ENCODE results near the gene IVD. TPM values are rescaled to one million over a fixed set of nuclear protein-coding genes. Genes with fewer than 3 reads are reported as not detected.

The IVD gene
- total and polyA plus RNA-seq, 4 donors = 40.3 to 156 (median 94.4) TPM

GRCh38 chr15:40355976-40356585 lies 49.5 kb upstream of the IVD start:
- DNase-seq (ENCODE audit: low spot score) = no peak
- no peaks in the 10 kb centered on the region for H3K36me3 ChIP-seq (ENCODE audit: control insufficient read depth in 4 of 4, insufficient read depth in 3 of 4, low read depth in 1 of 4, low read length in 3 of 4)
- WGBS = 91% methylated on average over 5 of the region's 5 CpGs

GRCh38 chr15:40357246-40357645 lies 48.3 kb upstream of the IVD start:
- no peak for DNase-seq (ENCODE audit: low spot score)
- Histone ChIP-seq H3K9ac (ENCODE audit: low read depth in 1 of 2, low read length in 2 of 2) (no peak overlapping the region), H3K9me3 (ENCODE audit: control insufficient read depth in 4 of 4, low read length in 3 of 4) (no peaks in the 10 kb centered on the region), H3K27ac (ENCODE audit: low read depth in 1 of 2, low read length in 2 of 2) (no peak overlapping the region), H3K4me1 (ENCODE audit: control insufficient read depth in 4 of 4, insufficient read depth in 4 of 4, low read length in 3 of 4) (peaks cover 9 to 31% (median 24%) of the 10 kb centered on the region in 4 donors), H3K4me3 (ENCODE audit: low read depth in 1 of 3, low read length in 3 of 3) (no peak overlapping the region), H3K27me3 (ENCODE audit: control insufficient read depth in 4 of 4, insufficient read depth in 4 of 4, low read length in 3 of 4) (no peaks in the 10 kb centered on the region), H3K36me3 (ENCODE audit: control insufficient read depth in 4 of 4, insufficient read depth in 3 of 4, low read depth in 1 of 4, low read length in 3 of 4) (no peaks in the 10 kb centered on the region)
- TF ChIP-seq MAX (IDR thresholded peaks at IDR 0.05) (no peak), NR2F2 (IDR thresholded peaks at IDR 0.05) (no peak), JUND (IDR thresholded peaks at IDR 0.05) (no peak), FOXA1 (IDR thresholded peaks at IDR 0.05) (no peak), FOXA2 (IDR thresholded peaks at IDR 0.05) (no peak), REST (IDR thresholded peaks at IDR 0.05) (no peak), HNF4G (IDR thresholded peaks at IDR 0.05) (no peak), SP1 (IDR thresholded peaks at IDR 0.05) (no peak), RXRA (IDR thresholded peaks at IDR 0.05) (no peak), ATF3 (IDR thresholded peaks at IDR 0.05) (no peak), YY1 (IDR thresholded peaks at IDR 0.05) (no peak), CTCF (IDR thresholded peaks at IDR 0.05; ENCODE audit: low read depth, low read length, missing input control) (no peak), EGR1 (IDR thresholded peaks at IDR 0.05; ENCODE audit: low read depth in 2 of 2) (no peak), HNF4A (conservative IDR thresholded peaks at IDR 0.05) (no peak)
- WGBS = 67% methylated on average over 1 of the region's 1 CpG

More at GRCh38 chr15:40355976-40356585, 49.5 kb upstream of the IVD start:
- no peak for TF ChIP-seq TAF1 (conservative IDR thresholded peaks at IDR 0.05)
- TF ChIP-seq SP1 (IDR thresholded peaks at IDR 0.05) = no peak
- no peak for TF ChIP-seq ATF3 (IDR thresholded peaks at IDR 0.05)
- TF ChIP-seq YY1 (IDR thresholded peaks at IDR 0.05) = no peak
- TF ChIP-seq JUND (IDR thresholded peaks at IDR 0.05) = no peak
- Histone ChIP-seq H3K9ac (ENCODE audit: low read depth in 1 of 2, low read length in 2 of 2) (no peak overlapping the region), H3K4me1 (ENCODE audit: control insufficient read depth in 4 of 4, insufficient read depth in 4 of 4, low read length in 3 of 4) (peaks cover 9 to 31% (median 24%) of the 10 kb centered on the region in 4 donors), H3K9me3 (ENCODE audit: control insufficient read depth in 4 of 4, low read length in 3 of 4) (no peaks in the 10 kb centered on the region), H3K27me3 (ENCODE audit: control insufficient read depth in 4 of 4, insufficient read depth in 4 of 4, low read length in 3 of 4) (no peaks in the 10 kb centered on the region), H3K27ac (ENCODE audit: low read depth in 1 of 2, low read length in 2 of 2) (no peak overlapping the region), H3K4me3 (ENCODE audit: low read depth in 1 of 3, low read length in 3 of 3) (no peak overlapping the region)

Measured in liver (tissue), 9 donors.